ENCODE results near the gene INSIG1.

INSIG1 gene

GRCh38 chr7:155355176-155355575 lies 57.5 kb downstream of the INSIG1 start:
- TF ChIP-seq PPARA (CRISPR knock-in tag; IDR thresholded peaks at IDR 0.05; ENCODE audit: borderline replicate concordance), result no peak
- no peak for TF ChIP-seq SNAI2 (CRISPR knock-in tag; IDR thresholded peaks at IDR 0.05)
- TF ChIP-seq CSDC2 (CRISPR knock-in tag; IDR thresholded peaks at IDR 0.05), result no peak
- TF ChIP-seq BACH2 (CRISPR knock-in tag; IDR thresholded peaks at IDR 0.05; ENCODE audit: borderline replicate concordance), result no peak
- TF ChIP-seq ZFP3 (CRISPR knock-in tag; IDR thresholded peaks at IDR 0.05), result no peak
- no peak for TF ChIP-seq RARB (CRISPR knock-in tag; IDR thresholded peaks at IDR 0.05)
- TF ChIP-seq TCF4 (CRISPR knock-in tag; IDR thresholded peaks at IDR 0.05; ENCODE audit: borderline replicate concordance), result no peak
- ATAC-seq, result no peak

GRCh38 chr7:155355745-155356144 lies 58.1 kb downstream of the INSIG1 start:
- ATAC-seq, result no peak
- no peak for TF ChIP-seq PATZ1 (CRISPR knock-in tag; IDR thresholded peaks at IDR 0.05; ENCODE audit: borderline replicate concordance)
- TF ChIP-seq ZNF565 (CRISPR knock-in tag; conservative IDR thresholded peaks at IDR 0.05; ENCODE audit: low read depth), result no peak
- TF ChIP-seq CSRNP3 (CRISPR knock-in tag; IDR thresholded peaks at IDR 0.05), result no peak
- no peak for TF ChIP-seq OSR1 (CRISPR knock-in tag; IDR thresholded peaks at IDR 0.05)
- TF ChIP-seq ISL1 (CRISPR knock-in tag; IDR thresholded peaks at IDR 0.05), result no peak
- no peak for TF ChIP-seq CREB5 (CRISPR knock-in tag; IDR thresholded peaks at IDR 0.05; ENCODE audit: low read depth)

- ATAC-seq, result peak; percentile 62
- TF ChIP-seq ISL1 (CRISPR knock-in tag; IDR thresholded peaks at IDR 0.05), result no peak
- no peak for TF ChIP-seq SNAI2 (CRISPR knock-in tag; IDR thresholded peaks at IDR 0.05)
- no peak for TF ChIP-seq ZNF8 (CRISPR knock-in tag; IDR thresholded peaks at IDR 0.05)
- TF ChIP-seq TCF4 (CRISPR knock-in tag; IDR thresholded peaks at IDR 0.05; ENCODE audit: borderline replicate concordance), result no peak
- no peak for TF ChIP-seq OSR1 (CRISPR knock-in tag; IDR thresholded peaks at IDR 0.05)
- no peak for TF ChIP-seq POU6F1 (CRISPR knock-in tag; IDR thresholded peaks at IDR 0.05; ENCODE audit: borderline replicate concordance, low read depth)
Observed at GRCh38 chr7:155356323-155357105, 58.8 kb downstream of the INSIG1 start.

- TF ChIP-seq CREB5 (CRISPR knock-in tag; IDR thresholded peaks at IDR 0.05; ENCODE audit: low read depth), result no peak
- TF ChIP-seq BACH2 (CRISPR knock-in tag; IDR thresholded peaks at IDR 0.05; ENCODE audit: borderline replicate concordance), result no peak
- TF ChIP-seq POU6F1 (CRISPR knock-in tag; IDR thresholded peaks at IDR 0.05; ENCODE audit: borderline replicate concordance, low read depth), result no peak
- ATAC-seq, result no peak; the same call in 2 of the 3 replicates
Observed at GRCh38 chr7:155357573-155358041, 59.9 kb downstream of the INSIG1 start.

All from SK-N-SH treated with all-trans-retinoic acid at 6 μM for 48 hours (cell line).